T-cell (primary cell): Measurements from ENCODE around the gene FHOD3. TPM values are rescaled to one million over a fixed set of nuclear protein-coding genes. Genes with fewer than 3 reads are reported as not detected.
A peak's percentile ranks its signal among the peaks of the same experiment; 100 is the strongest.

ENCODE experiments used
- ATAC-seq, 4 experiments: fragments of 200-7000 bp in 3 of 4; fragments of 150-1000 bp in 1 of 4; cut with Tn5 transposase; replicated peaks in 1 of 4; 1 replicate in 3 of 4; 2 replicates in 1 of 4; pipeline ENCODE4 v1.10.0; 2021; ENCODE audit warnings: moderate library complexity in 3 of 4, mild to moderate bottlenecking in 2 of 4, moderate number of reproducible peaks in 1 of 4
- CTCF ChIA-PET, 2 donors: fragments of 300-600 bp; sonication (Branson Sonifier 250); formaldehyde crosslinking; loops; one replicate each; lab custom pipeline; 2022; ENCODE audit warnings: antibody characterized with exemption in 2 of 2; lab: Charles Lee
- POLR2A ChIA-PET, 2 donors: fragments of 300-600 bp; sonication (Branson Sonifier 250); formaldehyde crosslinking; loops; one replicate each; lab custom pipeline; 2022; ENCODE audit warnings: antibody characterized with exemption in 2 of 2; lab: Charles Lee
- DNase-seq, 35 experiments: peaks; one replicate each; pipeline versions ENCODE4 v3.0.0 to v3.0.0-alpha.2; 2013 to 2023
- H3K27ac ChIP-seq: one replicate; pipeline ENCODE4 v1.5.1; 2013; ENCODE audit warnings: low read length
- H3K27me3 ChIP-seq, 2 experiments: replicated peaks in 1 of 2; 1 replicate in 1 of 2; 2 replicates in 1 of 2; pipeline versions ENCODE4 v1.6.1 to v1.7.0; 2013; ENCODE audit warnings: low read length in 1 of 2, mixed read lengths in 1 of 2; ENCODE audit not compliant: control insufficient read depth in 2 of 2, insufficient read depth in 2 of 2; ENCODE audit errors: extremely low read depth in 1 of 2
- H3K36me3 ChIP-seq, 2 donors: 1 replicate in 1 of 2; 2 replicates in 1 of 2; pipeline versions ENCODE4 v1.6.1 to v1.7.0; 2013; ENCODE audit warnings: low read length in 1 of 2; ENCODE audit not compliant: control insufficient read depth in 2 of 2, insufficient read depth in 1 of 2; ENCODE audit errors: extremely low read depth in 1 of 2
- H3K4me1 ChIP-seq, 2 experiments: 1 replicate in 1 of 2; 2 replicates in 1 of 2; pipeline versions ENCODE4 v1.6.1 to v1.7.0; 2013; ENCODE audit warnings: low read length in 2 of 2, mixed read lengths in 1 of 2; ENCODE audit not compliant: insufficient read depth in 2 of 2, control insufficient read depth in 1 of 2; ENCODE audit errors: extremely low read depth in 1 of 2
- H3K4me3 ChIP-seq, 2 donors: 1 replicate in 1 of 2; 2 replicates in 1 of 2; pipeline versions ENCODE4 v1.5.1 to v1.7.0; 2013; ENCODE audit warnings: mild to moderate bottlenecking in 2 of 2, low read length in 1 of 2, moderate library complexity in 1 of 2; ENCODE audit not compliant: control insufficient read depth in 1 of 2; ENCODE audit errors: extremely low read depth in 1 of 2
- H3K9me3 ChIP-seq: 2 replicates; pipeline ENCODE4 v1.7.0; 2013
- H3K27ac Mint-ChIP-seq, 2 donors: one replicate each; pipeline ENCODE4 v1.8.0; 2020 to 2021; ENCODE audit warnings: mild to moderate bottlenecking in 2 of 2, mixed read lengths in 2 of 2
- H3K27me3 Mint-ChIP-seq, 2 donors: one replicate each; pipeline ENCODE4 v1.8.0; 2021 to 2022; ENCODE audit warnings: mixed read lengths in 2 of 2
- H3K36me3 Mint-ChIP-seq: one replicate; pipeline ENCODE4 v1.8.0; 2021; ENCODE audit warnings: mixed read lengths
- H3K4me1 Mint-ChIP-seq, 3 donors: one replicate each; pipeline ENCODE4 v1.8.0; 2020 to 2022; ENCODE audit warnings: mixed read lengths in 3 of 3, mild to moderate bottlenecking in 1 of 3
- H3K4me3 Mint-ChIP-seq, 3 donors: one replicate each; pipeline ENCODE4 v1.8.0; 2020 to 2022; ENCODE audit warnings: mild to moderate bottlenecking in 3 of 3, mixed read lengths in 3 of 3, moderate library complexity in 3 of 3
- H3K9me3 Mint-ChIP-seq, 3 donors: one replicate each; pipeline ENCODE4 v1.8.0; 2020 to 2022; ENCODE audit warnings: mixed read lengths in 3 of 3
- WGBS: methylation state at CpG from one replicate; pipeline ENCODE4 v1.1.5; 2013; ENCODE audit warnings: missing lambda C conversion rate; ENCODE audit not compliant: insufficient coverage; 5-methylcytosine and 5-hydroxymethylcytosine counted together
- total RNA-seq, 35 experiments: library from RNA in 6 of 35; stranded (reverse) in 6 of 35; fragments of 120-200 nt in 1 of 35; gene quantifications; one replicate each; pipeline versions ENCODE4 v1.2.1 to v1.2.4 and lab custom pipeline; 2013 to 2026

Gene FHOD3
- total RNA-seq, 5 donors from 2014 or later (not counting 1 experiment from before 2014, with no cell fraction given): 0.06 TPM; not detected in 4

- H3K9me3 Mint-ChIP-seq: no peaks in the 10 kb centered on the region
- no peak for ATAC-seq
Observed at GRCh38 chr18:36275561-36275960, 22.0 kb upstream of the FHOD3 start.

GRCh38 chr18:36279001-36279400 lies 18.5 kb upstream of the FHOD3 start:
- H3K27me3 Mint-ChIP-seq: peaks cover 17 to 22% of the 10 kb centered on the region in 2 donors
- Histone ChIP-seq H3K27ac (no peak overlapping the region), H3K4me3 (no peak overlapping the region), H3K9me3 (no peaks in the 10 kb centered on the region), H3K36me3 (no peaks in the 10 kb centered on the region), H3K4me1 (no peaks in the 10 kb centered on the region), H3K27me3 (peaks cover 0 to 10% of the 10 kb centered on the region in 2 experiments)
- ChIA-PET CTCF (interaction anchor here (0.7 to 8.9 kb wide), 4 partner anchors 183 to 888 kb away, joined by 3 to 88 read pairs (median 3); no protein-coding TSS in a partner anchor), POLR2A (interaction anchor here in 1 of 2 donors (0.6 kb wide), 1 partner anchor 180 kb away, joined by 6 read pairs; no protein-coding TSS in a partner anchor)
- H3K27ac Mint-ChIP-seq: no peak overlapping the region
- no peak overlapping the region for H3K4me3 Mint-ChIP-seq
- H3K36me3 Mint-ChIP-seq: no peaks in the 10 kb centered on the region
- no peak for DNase-seq
- no peaks in the 10 kb centered on the region for H3K9me3 Mint-ChIP-seq
- H3K4me1 Mint-ChIP-seq: no peaks in the 10 kb centered on the region
- no peak for ATAC-seq
- WGBS: 46% methylated on average over 2 of the region's 3 CpGs

More at GRCh38 chr18:36275561-36275960, 22.0 kb upstream of the FHOD3 start:
- Histone ChIP-seq H3K9me3 (no peaks in the 10 kb centered on the region), H3K4me3 (no peak overlapping the region), H3K4me1 (no peaks in the 10 kb centered on the region), H3K27me3 (peaks cover 0 to 7% of the 10 kb centered on the region in 2 experiments), H3K27ac (no peak overlapping the region), H3K36me3 (no peaks in the 10 kb centered on the region)
- peaks cover 10 to 23% of the 10 kb centered on the region in 2 donors for H3K27me3 Mint-ChIP-seq
- H3K4me3 Mint-ChIP-seq: no peak overlapping the region
- H3K27ac Mint-ChIP-seq: no peak overlapping the region
- H3K4me1 Mint-ChIP-seq: no peaks in the 10 kb centered on the region
- H3K36me3 Mint-ChIP-seq: no peaks in the 10 kb centered on the region
- POLR2A ChIA-PET: no interaction called here
- no CpG with 5 or more reads among the region's 1 CpG for WGBS
- CTCF ChIA-PET: interaction anchor here in 1 of 2 donors (0.6 kb wide), 2 partner anchors 219 to 477 kb away, joined by 3 to 5 read pairs; no protein-coding TSS in a partner anchor
- DNase-seq: no peak

DNA sequence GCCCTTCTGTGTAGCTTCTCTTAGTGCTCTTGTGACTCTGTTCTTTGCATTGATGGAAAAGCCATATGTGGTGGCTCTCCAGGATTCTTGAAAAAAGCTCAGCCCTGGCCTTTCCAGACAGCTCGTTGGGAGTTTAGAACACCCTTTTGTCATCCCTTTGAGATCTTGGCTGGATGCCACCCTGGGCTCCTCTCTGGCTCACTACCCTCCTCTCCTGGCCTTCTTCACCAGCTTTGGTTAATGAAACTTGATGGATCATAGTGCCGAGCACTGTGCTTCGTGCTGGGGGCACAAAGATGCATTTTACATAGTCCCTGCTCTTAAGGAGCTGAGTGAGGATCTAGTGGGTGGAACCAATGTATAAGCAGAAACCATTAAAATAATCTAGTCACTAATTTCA lies 15.6 kb upstream of the FHOD3 start:
- Histone ChIP-seq H3K36me3 (no peaks in the 10 kb centered on the region), H3K4me1 (no peaks in the 10 kb centered on the region), H3K9me3 (no peaks in the 10 kb centered on the region), H3K27ac (no peak overlapping the region), H3K4me3 (no peak overlapping the region), H3K27me3 (peaks cover 0 to 13% of the 10 kb centered on the region in 2 experiments)
- peaks cover 9 to 23% of the 10 kb centered on the region in 2 donors for H3K27me3 Mint-ChIP-seq
- H3K36me3 Mint-ChIP-seq: no peaks in the 10 kb centered on the region
- H3K27ac Mint-ChIP-seq: no peak overlapping the region
- DNase-seq: no peak
- ATAC-seq: no peak
- no peak overlapping the region for H3K4me3 Mint-ChIP-seq
- CTCF ChIA-PET: interaction anchor here (0.6 to 8.9 kb wide), 9 partner anchors 17 to 265 kb away, joined by 3 to 88 read pairs (median 7); no protein-coding TSS in a partner anchor
- no peaks in the 10 kb centered on the region for H3K9me3 Mint-ChIP-seq
- WGBS: no CpG with 5 or more reads among the region's 3 CpGs
- peaks cover 2 to 5% (median 2%) of the 10 kb centered on the region in 3 donors for H3K4me1 Mint-ChIP-seq
- POLR2A ChIA-PET: no interaction called here

DNA sequence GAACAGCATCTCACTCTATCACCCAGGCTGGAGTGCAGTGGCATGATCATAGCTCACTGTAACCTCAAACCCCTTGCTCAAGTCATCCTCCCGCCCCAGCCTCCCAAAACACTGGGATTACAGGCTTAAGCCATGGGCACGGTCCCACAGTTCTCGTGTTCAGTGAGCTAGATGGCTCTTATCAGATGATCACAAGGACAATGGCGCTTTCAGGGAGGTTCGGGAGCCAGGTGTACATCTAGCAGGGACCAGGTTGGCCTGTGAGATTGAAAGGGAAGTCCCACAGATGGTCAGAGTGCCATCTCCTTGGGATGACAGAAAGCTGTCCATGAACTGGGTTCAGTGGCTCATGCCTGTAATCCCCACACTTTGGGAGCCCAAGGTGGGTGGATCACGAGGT lies 14.1 kb upstream of the FHOD3 start:
- WGBS: 75% methylated on average over 5 of the region's 6 CpGs
- Histone ChIP-seq H3K9me3 (no peaks in the 10 kb centered on the region), H3K27me3 (peaks cover 0 to 18% of the 10 kb centered on the region in 2 experiments), H3K36me3 (no peaks in the 10 kb centered on the region), H3K27ac (no peak overlapping the region), H3K4me3 (no peak overlapping the region), H3K4me1 (no peaks in the 10 kb centered on the region)
- CTCF ChIA-PET: interaction anchor here (0.6 to 8.9 kb wide), 17 partner anchors 8 to 527 kb away, joined by 3 to 88 read pairs (median 6); no protein-coding TSS in a partner anchor
- Mint-ChIP-seq H3K4me3 (no peak overlapping the region), H3K27ac (no peak overlapping the region), H3K36me3 (no peaks in the 10 kb centered on the region), H3K4me1 (peaks cover 2 to 5% (median 2%) of the 10 kb centered on the region in 3 donors), H3K9me3 (no peaks in the 10 kb centered on the region), H3K27me3 (peaks cover 14 to 23% of the 10 kb centered on the region in 2 donors)
- ATAC-seq (no peak), DNase-seq (no peak)
- POLR2A ChIA-PET: no interaction called here

GRCh38 chr18:36284268-36284667 lies 13.2 kb upstream of the FHOD3 start:
- DNase-seq (peak in 1 of 35 experiments; percentile 2), ATAC-seq (no peak)
- Histone ChIP-seq H3K9me3 (no peaks in the 10 kb centered on the region), H3K36me3 (no peaks in the 10 kb centered on the region), H3K4me1 (no peaks in the 10 kb centered on the region), H3K27ac (no peak overlapping the region), H3K27me3 (peaks cover 0 to 18% of the 10 kb centered on the region in 2 experiments), H3K4me3 (no peak overlapping the region)
- H3K9me3 Mint-ChIP-seq: peaks cover 0 to 4% (median 0%) of the 10 kb centered on the region in 3 donors
- H3K27me3 Mint-ChIP-seq: peaks cover 18 to 23% of the 10 kb centered on the region in 2 donors
- ChIA-PET CTCF (interaction anchor here (0.5 to 8.9 kb wide), 22 partner anchors 9 to 528 kb away, joined by 3 to 88 read pairs (median 4); no protein-coding TSS in a partner anchor), POLR2A (interaction anchor here in 1 of 2 donors (0.6 kb wide), 1 partner anchor 214 kb away, joined by 4 read pairs; no protein-coding TSS in a partner anchor)
- no peak overlapping the region for H3K4me3 Mint-ChIP-seq
- H3K4me1 Mint-ChIP-seq: peaks cover 2 to 5% (median 2%) of the 10 kb centered on the region in 3 donors
- H3K36me3 Mint-ChIP-seq: no peaks in the 10 kb centered on the region
- WGBS: 63% methylated on average over 3 of the region's 4 CpGs
- H3K27ac Mint-ChIP-seq: no peak overlapping the region

DNA sequence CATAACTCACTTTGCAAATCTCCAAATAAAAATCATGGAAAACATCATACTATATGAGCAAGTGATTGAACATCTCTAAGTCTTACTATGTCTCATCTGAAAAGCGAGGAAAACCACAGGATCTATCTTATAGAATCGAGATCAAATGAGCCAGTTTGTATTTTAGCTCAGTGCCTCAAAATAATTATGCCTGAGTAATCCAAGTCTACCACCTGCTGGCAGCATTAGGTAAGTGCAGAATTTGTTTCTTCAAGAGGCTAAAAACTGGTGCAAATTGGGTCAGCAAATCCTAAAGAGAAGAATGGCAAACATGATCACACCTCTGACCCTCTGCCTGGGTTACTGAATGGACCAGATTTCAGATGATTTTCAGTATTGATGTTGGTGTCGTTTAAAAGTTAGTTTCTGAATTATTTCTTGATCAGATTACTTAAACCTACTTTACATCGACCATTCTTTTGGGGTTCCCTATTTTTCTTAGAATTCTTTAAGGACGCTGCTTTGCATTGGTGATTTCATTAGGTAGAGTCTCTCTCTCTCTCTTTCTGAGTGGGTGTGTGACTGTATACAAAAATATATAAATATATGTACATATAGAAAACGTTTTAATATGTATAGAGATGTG lies 12.7 kb upstream of the FHOD3 start:
- no peak overlapping the region for H3K4me3 ChIP-seq
- peaks cover 2 to 5% (median 2%) of the 10 kb centered on the region in 3 donors for H3K4me1 Mint-ChIP-seq
- H3K27ac ChIP-seq: no peak overlapping the region
- 40% methylated on average over 1 of the region's 6 CpGs for WGBS
- ChIA-PET CTCF (interaction anchor here (0.5 to 8.9 kb wide), 20 partner anchors 8 to 528 kb away, joined by 3 to 88 read pairs (median 4); no protein-coding TSS in a partner anchor), POLR2A (interaction anchor here in 1 of 2 donors (0.6 kb wide), 1 partner anchor 215 kb away, joined by 4 read pairs; no protein-coding TSS in a partner anchor)
- ATAC-seq (peak in 3 of 4 experiments; percentile 48 to 62 (median 48)), DNase-seq (peak in 24 of 35 experiments; percentile 8 to 79 (median 28))
- peaks cover 0 to 18% of the 10 kb centered on the region in 2 experiments for H3K27me3 ChIP-seq
- H3K4me1 ChIP-seq: no peaks in the 10 kb centered on the region
- H3K9me3 ChIP-seq: no peaks in the 10 kb centered on the region
- H3K9me3 Mint-ChIP-seq: peaks cover 0 to 4% (median 0%) of the 10 kb centered on the region in 3 donors
- no peak overlapping the region for H3K4me3 Mint-ChIP-seq
- no peaks in the 10 kb centered on the region for H3K36me3 ChIP-seq
- no peaks in the 10 kb centered on the region for H3K36me3 Mint-ChIP-seq
- peaks cover 18 to 23% of the 10 kb centered on the region in 2 donors for H3K27me3 Mint-ChIP-seq
- no peak overlapping the region for H3K27ac Mint-ChIP-seq
